Hair follicle dermal papilla cell (primary cell): ENCODE results near the gene SSX2. TPM values are rescaled to one million over a fixed set of nuclear protein-coding genes. Genes with fewer than 3 reads are reported as not detected.

Experiments used
- small RNA-seq: library from RNA; depleted of rRNA; stranded (forward); fragments of <200 nt; gene quantifications from one replicate; pipeline ENCODE3, GENCODE V24; 2012
- total RNA-seq: library from RNA; depleted of rRNA; stranded (reverse); fragments of >200 nt; gene quantifications from 2 replicates; pipeline ENCODE4 v1.2.3, GENCODE V29; 2012

SSX2 gene
- not detected in 2 replicates for total RNA-seq

DNA sequence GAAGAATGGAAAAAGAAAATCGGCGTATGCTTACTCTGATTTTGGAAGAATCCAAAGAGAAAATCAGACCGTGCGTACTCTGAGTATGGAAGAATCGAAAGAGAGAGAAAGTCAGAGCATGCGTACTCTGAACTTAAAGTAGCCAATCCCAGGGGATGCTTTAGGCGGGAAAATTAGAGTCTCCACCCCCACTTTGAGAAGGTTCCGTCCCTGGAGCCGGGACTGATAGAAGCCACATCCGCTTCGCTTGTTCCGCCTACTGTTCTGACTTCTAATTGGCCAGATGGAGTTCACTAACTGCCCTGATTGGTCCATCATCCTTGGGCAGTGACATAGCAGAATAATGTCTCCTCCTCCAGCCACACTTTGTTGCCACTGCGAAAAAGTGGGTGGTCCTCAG lies at the start of gene SSX2:
Gene SSX2 (minus strand): TSS at position 101 of the 400 bp plus-strand sequence. CDS start 1,429 bp downstream, outside the sequence.

DNA sequence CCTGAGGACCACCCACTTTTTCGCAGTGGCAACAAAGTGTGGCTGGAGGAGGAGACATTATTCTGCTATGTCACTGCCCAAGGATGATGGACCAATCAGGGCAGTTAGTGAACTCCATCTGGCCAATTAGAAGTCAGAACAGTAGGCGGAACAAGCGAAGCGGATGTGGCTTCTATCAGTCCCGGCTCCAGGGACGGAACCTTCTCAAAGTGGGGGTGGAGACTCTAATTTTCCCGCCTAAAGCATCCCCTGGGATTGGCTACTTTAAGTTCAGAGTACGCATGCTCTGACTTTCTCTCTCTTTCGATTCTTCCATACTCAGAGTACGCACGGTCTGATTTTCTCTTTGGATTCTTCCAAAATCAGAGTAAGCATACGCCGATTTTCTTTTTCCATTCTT lies 44.0 kb upstream of the SSX2 start, which contains the start of gene SSX2B:
Gene SSX2B (plus strand): TSS at position 301 of the 400 bp plus-strand sequence. CDS start 1,429 bp downstream, outside the sequence.

GRCh38 chrX:52654800-52655199 lies 52.2 kb downstream of the SSX2 start, which contains the start of gene SSX7:
Gene SSX7, minus strand, starts transcription at chrX:52654900. Its CDS starts 1,428 bp downstream, at chrX:52653472.

Small RNA genes within 50 kb of the gene (small RNA-seq; reads per million reads assigned to genes)
- gene AC244505.3 = not detected
- gene AC244505.5 = not detected
- gene AL450023.3 = not detected
- gene RNA5SP504 = not detected

Other genes with a start within 250 kb of the SSX2 start
- gene XAGE1A, start 211.4 kb downstream of the SSX2 start, total RNA-seq = not detected in 2 replicates
- not detected in 2 replicates for gene XAGE1B, start 190.1 kb downstream of the SSX2 start, total RNA-seq
- gene SSX7, start 52.3 kb downstream of the SSX2 start, total RNA-seq = not detected in 2 replicates
- not detected in 2 replicates for gene SSX2B, start 44.1 kb upstream of the SSX2 start, total RNA-seq
- gene SPANXN5, start 90.2 kb upstream of the SSX2 start, total RNA-seq = not detected in 2 replicates
- gene XAGE5, start 104.1 kb upstream of the SSX2 start, total RNA-seq = not detected in 2 replicates
- not detected in 2 replicates for gene XAGE3, start 160.9 kb upstream of the SSX2 start, total RNA-seq
- 16.9 and 24.5 TPM in 2 replicates for gene FAM156B, start 190.2 kb upstream of the SSX2 start, total RNA-seq